GM12878 (cell line): ENCODE data around the gene FOSL1. TPM values are rescaled to one million over a fixed set of nuclear protein-coding genes. Genes with fewer than 3 reads are reported as not detected.

ENCODE experiments used
- ATAC-seq: fragments of 200-7000 bp; cut with Tn5 transposase; 3 replicates; pipeline ENCODE4 v1.9.1; 2020; ENCODE audit warnings: mild to moderate bottlenecking, moderate library complexity
- BruUV-seq: library from RNA; stranded (reverse); fragments of 400-500 nt; replicated peaks from 2 replicates; lab custom pipeline; 2021; lab: Mats Ljungman, UMichigan
- CTCF ChIA-PET: fragments of 300-600 bp; sonication (Branson Sonifier 250); formaldehyde crosslinking; extraction: SDS; loops from one replicate; lab custom pipeline; 2021; ENCODE audit warnings: inconsistent platforms; lab: Yijun Ruan, JAX
- POLR2A ChIA-PET: fragments of 350-600 bp; formaldehyde crosslinking; extraction: SDS; loops from one replicate; lab custom pipeline; 2021; ENCODE audit warnings: inconsistent platforms; lab: Charles Lee
- RAD21 ChIA-PET: fragments of 300-600 bp; sonication (Branson Sonifier 250); formaldehyde crosslinking; loops from one replicate; lab custom pipeline; 2023; ENCODE audit warnings: antibody characterized with exemption; ENCODE audit not compliant: unreplicated experiment; lab: Charles Lee
- SMC1A ChIA-PET: fragments of 300-600 bp; sonication (Branson Sonifier 250); formaldehyde crosslinking; loops from one replicate; lab custom pipeline; 2023; ENCODE audit not compliant: unreplicated experiment, uncharacterized antibody; lab: Charles Lee
- DNase-seq: peaks from one replicate; pipeline ENCODE4 v3.0.0-alpha.2; 2011; ENCODE audit warnings: low read depth, low spot score
- FAIRE-seq: peaks from 3 replicates; lab custom pipeline; 2011; peaks lifted over from hg19 to GRCh38; lab: Jason Lieb, UNC
- H2AFZ ChIP-seq: 2 replicates; pipeline ENCODE4 v1.6.0; 2011; ENCODE audit warnings: low read depth, low read length, control low read depth; ENCODE audit not compliant: control insufficient read depth
- H3K27ac ChIP-seq: 2 replicates; pipeline ENCODE4 v1.5.1; 2011; ENCODE audit warnings: control low read depth; ENCODE audit not compliant: control insufficient read depth, insufficient read depth
- H3K27me3 ChIP-seq, 2 experiments: replicated peaks in 1 of 2; 2 replicates each; pipeline versions ENCODE4 v1.6.0 to v1.6.1; 2011; ENCODE audit warnings: low read length in 1 of 2; ENCODE audit not compliant: control insufficient read depth in 2 of 2, insufficient read depth in 2 of 2
- H3K36me3 ChIP-seq, 2 experiments: 2 replicates each; pipeline ENCODE4 v1.5.1; 2011; ENCODE audit warnings: low read length in 1 of 2; ENCODE audit not compliant: control insufficient read depth in 2 of 2, insufficient read depth in 2 of 2
- H3K4me1 ChIP-seq: 2 replicates; pipeline ENCODE4 v1.6.1; 2011; ENCODE audit warnings: mild to moderate bottlenecking, low read length, moderate library complexity, mixed read lengths; ENCODE audit not compliant: control insufficient read depth, insufficient read depth
- H3K4me2 ChIP-seq: 2 replicates; pipeline ENCODE4 v1.6.0; 2011; ENCODE audit warnings: control low read depth; ENCODE audit not compliant: control insufficient read depth, insufficient read depth
- H3K4me3 ChIP-seq: fragments of 200-600 bp; sonication (generic); 2 replicates; pipeline ENCODE4 v1.5.1; 2016
- H3K79me2 ChIP-seq: 2 replicates; pipeline ENCODE4 v1.6.0; 2011; ENCODE audit warnings: low read length; ENCODE audit not compliant: control insufficient read depth, insufficient read depth
- H3K9ac ChIP-seq: 2 replicates; pipeline ENCODE4 v1.8.0; 2011; ENCODE audit warnings: low read length, control low read depth, mixed read lengths; ENCODE audit not compliant: control insufficient read depth, insufficient read depth
- H3K9me3 ChIP-seq: replicated peaks from 3 replicates; pipeline ENCODE4 v1.5.1; 2011; ENCODE audit warnings: mild to moderate bottlenecking, low read length; ENCODE audit not compliant: control insufficient read depth, insufficient read depth
- H4K20me1 ChIP-seq: 2 replicates; pipeline ENCODE4 v1.6.0; 2011; ENCODE audit not compliant: control insufficient read depth, insufficient read depth
- BACH1 ChIP-seq: fragments of 450-650 bp; IDR thresholded peaks from 2 replicates; pipeline ENCODE4 v1.6.1; 2017; ENCODE audit warnings: mild to moderate bottlenecking, borderline replicate concordance
- CBFB ChIP-seq: IDR thresholded peaks from 2 replicates; pipeline ENCODE4 v1.6.1; 2016; ENCODE audit warnings: antibody characterized with exemption, low read depth
- CHD4 ChIP-seq: fragments of 200-600 bp; sonication (generic); IDR thresholded peaks from 2 replicates; pipeline ENCODE4 v1.6.1; 2016; ENCODE audit warnings: mild to moderate bottlenecking
- E2F4 ChIP-seq: IDR thresholded peaks from 2 replicates; pipeline ENCODE4 v1.6.1; 2012; ENCODE audit warnings: low read depth, low read length, improper control_type of control experiment
- IRF4 ChIP-seq: IDR thresholded peaks from 2 replicates; pipeline ENCODE4 v1.6.1; 2011; ENCODE audit warnings: low read depth, low read length
- SMAD5 ChIP-seq: IDR thresholded peaks from 2 replicates; pipeline ENCODE4 v1.6.1; 2016; ENCODE audit warnings: antibody characterized with exemption, low read depth
- STAT1 ChIP-seq: fragments of 450-650 bp; conservative IDR thresholded peaks from 2 replicates; pipeline ENCODE4 v1.6.1; 2014; ENCODE audit warnings: antibody characterized with exemption, mild to moderate bottlenecking
- USF1 ChIP-seq: IDR thresholded peaks from 2 replicates; pipeline ENCODE4 v1.6.1; 2011; ENCODE audit warnings: borderline replicate concordance, low read depth, mild to moderate bottlenecking, moderate library complexity, mixed read lengths, low read length; ENCODE audit not compliant: insufficient read depth; ENCODE audit errors: extremely low read length
- ZNF217 ChIP-seq: fragments of 450-650 bp; IDR thresholded peaks from 2 replicates; pipeline ENCODE4 v1.6.1; 2017; ENCODE audit warnings: antibody characterized with exemption, mild to moderate bottlenecking
- ZNF687 ChIP-seq: fragments of 450-650 bp; IDR thresholded peaks from 2 replicates; pipeline ENCODE4 v1.6.1; 2017; ENCODE audit warnings: mild to moderate bottlenecking, moderate library complexity
- WGBS: methylation state at CpG from one replicate; pipeline ENCODE4 v1.1.6; 2016; ENCODE audit warnings: low lambda C conversion rate; ENCODE audit not compliant: insufficient replicate concordance, insufficient coverage; ENCODE audit errors: missing lambda C conversion rate; 5-methylcytosine and 5-hydroxymethylcytosine counted together
- in situ Hi-C: fragments of 300-500 bp; cut with MboI; formaldehyde crosslinking; loops from 9 replicates; pipeline ENCODE4 v1.14.3; 2018; ENCODE audit warnings: mixed read lengths
- intact Hi-C: fragments of 100-400 bp; cut with micrococcal nuclease; formaldehyde crosslinking; loops from one replicate; pipeline ENCODE4 v1.14.2; 2022; ENCODE audit not compliant: unreplicated experiment
- polyA plus RNA-seq, 11 experiments: library from polyadenylated mRNA; depleted of rRNA in 4 of 11; unstranded in 6 of 11; stranded (reverse) in 5 of 11; fragments of >200 nt; fragmentation: Nextera tagmentation in 4 of 11; fragmentation: Illumina TruSeq in 1 of 11; extraction: Ambion mirVana in 4 of 11; extraction: Trizol in 1 of 11; gene quantifications; 1 replicate in 1 of 11; 2 replicates in 10 of 11; pipeline versions ENCODE4 v1.2.1 to v1.2.3, GENCODE V29; 2011 to 2016; ENCODE audit warnings: inconsistent platforms in 2 of 11, missing spikeins in 2 of 11, low read depth in 1 of 11
- total RNA-seq, 4 experiments: library from RNA; depleted of rRNA in 3 of 4; stranded (reverse); fragments of >200 nt in 3 of 4; fragmentation: Illumina TruSeq in 1 of 4; extraction: Trizol in 1 of 4; gene quantifications; 2 replicates each; pipeline versions ENCODE4 v1.2.1 to v1.2.3, GENCODE V29; 2013 to 2021

Gene FOSL1
- total and polyA plus RNA-seq, 10 of the 15 experiments (the other 5 are each of a cell fraction or from before 2014, with no cell fraction given) = 0.82 to 5.4 (median 2.1) TPM

GRCh38 chr11:65934014-65934413, 33.8 kb upstream of the FOSL1 start:
- no peak for FAIRE-seq
- Histone ChIP-seq H3K9ac (no peak overlapping the region), H3K4me1 (peaks cover under 1% of the 10 kb centered on the region), H3K79me2 (no peaks in the 10 kb centered on the region), H3K4me3 (no peak overlapping the region), H3K27ac (no peak overlapping the region), H4K20me1 (no peaks in the 10 kb centered on the region), H3K4me2 (no peak overlapping the region), H3K27me3 (no peaks in the 10 kb centered on the region), H3K36me3 (no peaks in the 10 kb centered on the region), H3K9me3 (no peaks in the 10 kb centered on the region), H2AFZ (no peak overlapping the region)
- ChIA-PET RAD21 (no interaction called here), CTCF (interaction anchor here (0.7 to 3.1 kb wide), 3 partner anchors 11 to 49 kb away, joined by 3 to 16 read pairs (median 8); partner anchors contain the start of gene CCDC85B), SMC1A (interaction anchor here (1.7 kb wide), 1 partner anchor 36 kb away, joined by 3 read pairs; no protein-coding TSS in a partner anchor), POLR2A (interaction anchor here (0.7 kb wide), 1 partner anchor 22 kb away, joined by 6 read pairs; no protein-coding TSS in a partner anchor)
- TF ChIP-seq STAT1 (no peak), CBFB (no peak), USF1 (no peak), ZNF687 (no peak), CHD4 (no peak), ZNF217 (no peak), BACH1 (no peak), SMAD5 (no peak), IRF4 (no peak), E2F4 (no peak)
- intact Hi-C loops (no loop called here), in situ Hi-C loops (no loop called here)
- ATAC-seq = no peak
- BruUV-seq = no TSS peak
- WGBS = 96% methylated on average over 3 of the region's 4 CpGs
- no peak for DNase-seq
